Measurements from ENCODE around the gene SLC36A3.
"Not testable (repeated sequence)": the region's sequence is repeated elsewhere in the genome, so short reads cannot be mapped to it uniquely, and the experiment has no call there.

The SLC36A3 gene

DNA sequence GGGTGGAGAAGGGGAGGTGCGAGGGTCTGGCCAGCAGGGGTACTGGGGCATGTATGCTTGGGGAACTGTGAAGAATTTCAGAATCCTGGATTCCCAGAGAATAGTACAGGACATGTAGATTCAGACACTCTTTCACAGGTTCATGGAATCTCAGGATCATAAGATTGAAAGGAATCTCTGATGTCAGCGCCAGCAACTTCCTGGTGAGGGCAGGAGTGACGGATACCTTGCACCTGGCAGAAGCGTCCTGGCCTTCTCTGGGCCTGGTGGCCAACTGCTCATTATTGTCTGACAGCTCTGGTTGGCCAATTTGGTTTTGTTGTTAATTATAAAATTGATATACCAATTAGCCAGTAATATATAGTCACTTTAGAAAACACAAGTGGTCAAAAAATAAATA is 43.6 kb downstream of the SLC36A3 start:
- DNase-seq (ENCODE audit: low read depth in 2 of 2): no peak

DNA sequence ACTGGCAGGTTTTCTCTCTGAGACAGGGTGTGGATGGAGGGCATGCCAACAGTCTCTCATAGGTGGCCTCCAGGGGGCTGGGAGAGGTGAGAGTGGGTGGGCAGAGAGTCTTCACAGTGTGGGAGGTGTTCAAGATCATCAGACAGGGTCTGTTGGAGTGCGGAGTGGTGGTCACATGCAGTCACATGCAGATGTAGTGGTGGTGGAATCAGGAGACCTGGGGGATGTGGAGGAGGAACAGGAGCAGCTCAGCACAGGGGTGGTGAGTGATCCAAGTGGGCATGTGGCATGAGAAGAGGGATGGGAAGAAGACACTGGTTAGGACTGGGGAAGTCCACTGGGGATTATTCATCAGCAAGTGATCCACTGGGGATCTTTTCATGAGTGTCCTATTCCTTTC is 44.8 kb downstream of the SLC36A3 start:
- DNase-seq (ENCODE audit: low read depth in 2 of 2): no peak

DNA sequence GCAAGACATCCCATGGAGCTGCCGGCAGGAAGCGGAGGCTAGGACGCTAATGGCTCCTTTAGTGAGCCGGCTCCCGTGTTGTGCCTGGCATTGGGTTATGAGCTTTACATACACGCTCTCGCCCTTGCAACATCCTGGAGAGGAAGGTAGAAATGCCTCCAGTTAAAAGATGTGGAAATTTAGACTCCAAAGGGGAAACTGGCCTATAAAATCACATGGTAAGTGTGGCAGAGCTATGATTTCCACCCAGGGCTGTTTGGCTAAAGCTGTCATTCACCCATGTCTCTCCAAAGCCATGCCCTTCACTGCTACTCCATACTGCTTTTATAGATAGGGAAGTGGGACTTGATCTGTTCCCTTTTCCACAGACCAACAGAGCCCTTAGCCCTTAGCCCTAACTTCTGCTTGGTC is 45.4 kb downstream of the SLC36A3 start:
- no peak for DNase-seq (ENCODE audit: low read depth in 2 of 2)

DNA sequence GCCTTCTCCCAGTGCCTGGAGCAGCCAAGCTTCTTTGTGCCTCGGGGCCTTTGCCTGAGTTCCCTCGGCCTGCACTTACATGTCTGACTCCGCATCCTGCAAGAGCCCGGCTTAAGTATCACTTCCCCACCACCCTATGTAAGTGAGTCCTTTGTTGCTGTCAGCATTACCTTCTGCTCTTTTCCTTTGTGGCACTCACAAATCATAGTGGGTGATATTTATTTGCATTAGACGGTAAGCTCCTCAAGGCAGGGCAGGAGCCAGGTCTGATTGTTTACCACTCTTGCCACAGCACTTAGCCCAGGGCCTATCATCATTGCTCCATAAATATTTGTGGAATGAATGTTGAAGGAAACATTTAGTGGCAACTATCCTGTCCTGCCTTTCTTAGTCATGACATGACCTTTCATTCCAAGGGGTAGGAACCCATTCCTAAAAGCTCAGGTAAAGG is 45.8 kb downstream of the SLC36A3 start:
- DNase-seq (ENCODE audit: low read depth in 2 of 2): no peak

DNA sequence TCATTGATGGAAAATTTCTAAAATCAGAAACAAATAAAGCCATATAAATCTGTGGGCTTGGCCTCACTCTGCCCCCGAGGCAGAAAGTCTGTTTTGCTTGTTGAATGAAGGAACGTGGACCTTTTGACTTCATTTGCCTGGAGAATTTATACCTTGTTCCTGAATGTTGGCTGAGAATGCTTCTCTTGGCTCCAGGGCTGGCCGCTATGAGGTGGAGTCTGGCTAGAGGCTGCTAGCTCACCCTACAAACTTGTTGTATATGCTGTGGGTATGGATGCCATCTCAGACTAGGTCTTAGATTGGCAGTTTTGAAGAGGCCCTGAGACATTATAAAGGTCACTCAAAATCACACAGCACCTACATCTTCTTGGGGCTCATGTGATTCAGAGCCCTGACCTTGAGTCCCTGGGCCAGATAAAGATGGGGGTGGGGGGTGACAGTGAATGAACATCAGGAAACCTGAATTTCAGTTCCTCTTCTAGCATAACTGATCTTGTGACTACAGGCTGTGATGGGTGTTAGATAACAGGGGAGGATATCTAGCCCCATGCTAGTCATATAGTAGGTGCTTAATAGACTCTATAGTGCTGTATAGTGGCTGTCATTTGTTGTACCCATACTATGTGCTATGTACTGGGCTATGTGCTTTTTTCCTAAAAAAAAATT is 47.8 kb downstream of the SLC36A3 start:
- DNase-seq (ENCODE audit: low read depth in 2 of 2): no peak

DNA sequence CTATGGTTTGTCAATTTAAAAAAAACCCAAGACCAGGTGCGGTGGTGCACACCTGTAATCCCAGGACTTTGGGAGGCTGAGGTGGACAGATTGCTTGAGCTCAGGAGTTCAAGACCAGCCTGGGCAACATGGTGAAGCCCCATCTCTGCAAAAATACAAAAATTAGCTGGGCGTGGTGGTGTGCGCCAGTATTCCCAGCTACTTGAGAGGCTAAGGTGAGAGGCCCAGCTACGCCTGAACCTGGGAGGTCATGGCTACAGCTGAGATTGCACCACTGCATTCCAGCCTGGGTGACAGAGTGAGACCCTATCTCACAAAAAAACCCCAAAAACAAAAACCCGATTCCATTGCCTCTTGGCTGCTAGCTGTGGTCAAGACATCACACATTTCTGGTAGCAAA is 48.6 kb downstream of the SLC36A3 start:
- not testable (repeated sequence) for DNase-seq (ENCODE audit: low read depth in 2 of 2)

DNA sequence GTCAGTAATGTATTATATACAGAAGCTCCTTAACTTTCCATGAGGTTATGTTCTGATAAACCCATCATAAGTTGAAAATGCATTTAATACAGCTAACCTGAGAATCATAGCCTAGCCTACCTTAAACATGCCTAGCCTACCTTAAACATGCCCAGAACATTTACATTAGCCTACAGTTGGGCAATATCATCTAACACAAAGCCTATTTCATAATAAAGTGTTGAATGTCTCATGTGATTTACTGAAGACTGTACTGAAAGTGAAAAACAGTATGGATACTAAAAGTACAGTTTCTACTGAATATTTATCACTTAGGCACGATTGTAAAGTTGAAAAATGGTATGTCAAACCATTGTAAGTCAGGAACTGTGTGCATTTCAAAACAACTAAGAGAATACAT is 49.0 kb downstream of the SLC36A3 start:
- DNase-seq (ENCODE audit: low read depth in 2 of 2): no peak

DNA sequence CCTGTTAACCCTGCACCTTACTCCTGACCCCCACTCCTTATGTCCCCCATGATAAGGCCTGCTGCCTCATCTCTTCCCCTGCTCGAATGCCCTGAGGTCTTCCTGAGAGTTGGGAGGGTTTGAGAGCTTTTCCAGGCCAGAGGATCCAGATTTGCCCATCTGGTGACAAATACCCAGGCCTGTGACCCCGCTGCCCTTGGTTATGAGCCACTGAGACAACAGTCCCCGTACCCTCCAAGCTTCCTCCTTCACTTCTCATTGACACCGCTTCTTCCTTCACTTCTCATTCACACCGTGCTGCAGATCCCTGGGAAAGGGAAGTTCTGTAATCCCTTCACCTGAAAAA is 50.0 kb downstream of the SLC36A3 start:
- no peak for DNase-seq (ENCODE audit: low read depth in 2 of 2)

DNA sequence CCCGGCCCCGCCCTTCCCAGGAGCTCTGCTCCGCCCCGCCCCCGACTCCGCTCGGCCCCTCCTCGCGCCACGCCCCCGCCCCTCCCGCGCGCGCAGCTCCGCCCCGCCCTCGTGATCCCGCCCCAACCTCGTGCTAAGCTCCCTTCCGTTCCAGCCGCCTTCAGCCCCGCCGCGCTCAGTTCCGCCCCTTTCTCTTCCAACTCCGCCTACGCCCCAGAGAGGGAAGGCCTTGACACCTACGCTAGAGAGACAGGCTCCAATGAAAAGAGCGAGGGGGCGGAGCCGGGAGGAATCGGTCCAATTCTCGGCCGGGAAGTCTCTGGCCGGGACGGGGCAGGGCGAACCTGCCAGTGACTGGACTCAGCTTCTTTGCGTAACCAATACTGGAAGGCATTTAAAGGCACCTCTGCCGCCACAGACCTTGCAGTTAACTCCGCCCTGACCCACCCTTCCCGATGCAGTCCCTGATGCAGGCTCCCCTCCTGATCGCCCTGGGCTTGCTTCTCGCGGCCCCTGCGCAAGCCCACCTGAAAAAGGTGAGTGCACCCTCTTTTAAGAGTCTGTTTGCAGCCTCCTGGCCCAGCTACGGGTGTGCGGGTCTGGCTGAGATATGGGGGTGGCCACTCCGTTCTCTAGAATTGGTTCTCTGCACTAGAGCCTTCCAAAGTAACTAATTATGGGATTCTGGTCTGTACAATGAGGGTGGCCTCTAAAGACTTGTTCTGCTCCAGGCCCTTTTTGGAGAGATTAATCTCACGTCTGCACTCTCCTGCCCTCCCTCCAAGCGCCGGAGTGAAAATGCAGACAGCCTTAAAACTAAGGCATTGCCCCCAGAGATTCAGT is 50.6 kb downstream of the SLC36A3 start, which contains the start of gene GM2A:
GM2A (plus strand) TSS at position 424 of the 843 bp plus-strand sequence; CDS start at position 456, 32 bp downstream.
- DNase-seq (ENCODE audit: low read depth in 2 of 2): peak; percentile 98

DNA sequence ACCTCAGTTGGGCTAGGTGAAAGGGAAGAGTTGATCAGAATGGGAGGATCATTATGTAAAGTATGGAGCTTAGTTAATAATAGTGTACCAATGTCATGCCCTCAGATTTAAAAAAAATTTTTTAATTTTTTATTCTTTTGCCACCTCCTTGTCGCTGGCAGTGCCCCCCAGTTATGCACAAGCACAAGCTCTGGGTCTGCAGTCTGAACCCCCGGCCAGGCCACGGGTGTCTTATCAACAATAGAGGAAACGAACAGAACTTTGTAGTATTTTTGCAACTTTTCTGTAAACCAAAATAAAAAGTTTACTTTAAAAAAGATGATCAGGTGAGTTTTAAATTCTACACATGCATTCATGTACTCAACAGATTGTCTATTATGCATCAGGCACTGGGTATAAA is 51.9 kb downstream of the SLC36A3 start:
- DNase-seq (ENCODE audit: low read depth in 2 of 2): no peak

DNA sequence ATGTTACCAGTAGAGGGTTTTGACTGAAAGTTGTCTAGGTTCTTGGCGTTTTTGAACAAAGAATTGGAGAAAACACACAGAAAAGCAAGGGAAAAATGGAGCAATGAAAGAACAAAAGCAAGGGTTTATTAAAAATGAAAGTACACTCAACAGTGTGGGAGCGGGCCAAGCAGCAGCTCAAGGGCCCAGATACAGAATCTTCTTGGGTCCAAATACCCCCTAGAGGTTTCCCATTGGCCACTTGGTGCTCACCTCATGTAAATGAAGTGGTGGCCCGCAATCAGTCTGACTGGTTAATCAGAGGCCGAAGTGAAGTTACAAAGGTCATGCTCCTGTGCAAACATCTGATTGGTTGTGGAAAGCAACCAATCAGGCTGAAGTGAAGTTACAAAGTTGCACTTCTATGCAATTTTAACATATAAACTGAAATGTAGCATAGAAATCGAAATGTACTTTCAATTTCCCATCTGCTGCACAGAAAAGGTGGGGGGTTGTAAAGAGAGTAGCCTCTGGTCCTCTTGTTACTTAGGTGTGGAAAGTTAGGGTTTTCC is 52.5 kb downstream of the SLC36A3 start:
- DNase-seq (ENCODE audit: low read depth in 2 of 2): no peak

DNA sequence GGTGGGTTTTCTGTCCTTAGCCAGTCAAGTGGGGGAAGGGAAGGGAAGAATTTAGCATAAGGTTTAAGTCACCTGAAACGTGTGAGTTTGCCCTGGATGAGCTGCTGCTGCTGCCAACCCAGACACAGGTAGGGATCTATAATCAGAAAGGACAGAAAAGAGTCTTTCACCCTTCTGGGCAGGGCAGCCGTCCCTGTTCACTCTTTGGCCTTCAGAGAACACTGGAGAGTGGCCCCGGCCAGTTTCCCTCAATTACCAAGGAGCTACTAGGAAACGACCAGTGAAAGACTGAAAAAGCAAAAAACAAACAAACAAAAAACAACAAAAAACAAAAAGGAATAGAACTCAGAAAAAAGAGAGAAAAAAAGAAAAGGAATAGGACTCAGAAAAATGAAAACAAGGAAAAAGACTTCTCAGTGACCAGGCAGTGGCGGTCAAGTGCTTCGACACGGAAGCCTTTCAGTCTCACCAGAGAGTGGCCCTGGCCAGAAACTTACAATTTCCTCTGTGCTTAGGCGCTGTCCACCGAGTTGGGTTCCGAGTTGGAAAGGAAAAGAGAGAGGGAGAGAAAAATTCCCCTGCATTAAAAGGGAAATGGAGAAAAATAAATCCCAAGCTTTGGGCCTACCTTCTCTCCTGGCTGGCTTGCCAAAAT is 53.1 kb downstream of the SLC36A3 start:
- no peak for DNase-seq (ENCODE audit: low read depth in 2 of 2)

DNA sequence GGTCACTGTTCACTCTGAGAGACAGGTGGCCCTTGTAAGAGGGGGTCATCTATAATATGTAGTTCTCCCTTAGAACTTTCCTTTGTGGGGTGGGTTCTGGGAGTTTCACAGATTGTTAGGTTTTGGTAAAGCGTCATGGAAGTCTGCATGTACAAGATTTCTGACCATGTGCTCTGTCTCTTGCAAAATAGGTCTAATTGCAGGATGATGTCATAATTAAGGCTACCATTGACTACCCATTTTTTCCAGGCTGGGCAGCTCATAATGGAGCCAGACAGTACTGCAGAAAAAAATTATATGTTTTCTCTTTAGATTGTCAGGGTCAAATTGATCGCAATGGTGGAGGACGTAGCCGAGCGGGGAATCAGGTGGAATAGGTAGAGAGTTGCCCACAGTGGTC is 54.3 kb downstream of the SLC36A3 start:
- no peak for DNase-seq (ENCODE audit: low read depth in 2 of 2)

DNA sequence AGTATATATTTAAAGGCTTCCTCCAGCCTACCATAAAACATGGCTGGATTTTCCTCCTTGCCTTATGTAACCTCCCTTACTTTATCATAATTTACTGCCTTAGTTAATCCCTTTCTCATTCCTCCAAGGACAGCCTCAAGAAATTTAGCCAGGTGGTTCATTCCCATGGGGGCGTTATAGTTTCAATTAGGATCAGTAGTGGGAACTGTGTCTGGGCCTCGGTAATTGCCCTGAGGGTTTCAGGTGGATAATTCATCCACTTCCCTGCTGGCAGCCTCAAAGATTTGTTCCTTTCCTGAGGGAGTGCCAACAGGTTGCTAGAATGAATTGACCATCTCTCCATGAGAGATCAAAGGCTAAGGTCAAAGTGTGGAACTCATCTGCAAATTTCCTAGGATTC is 54.9 kb downstream of the SLC36A3 start:
- DNase-seq (ENCODE audit: low read depth in 2 of 2): no peak

DNA sequence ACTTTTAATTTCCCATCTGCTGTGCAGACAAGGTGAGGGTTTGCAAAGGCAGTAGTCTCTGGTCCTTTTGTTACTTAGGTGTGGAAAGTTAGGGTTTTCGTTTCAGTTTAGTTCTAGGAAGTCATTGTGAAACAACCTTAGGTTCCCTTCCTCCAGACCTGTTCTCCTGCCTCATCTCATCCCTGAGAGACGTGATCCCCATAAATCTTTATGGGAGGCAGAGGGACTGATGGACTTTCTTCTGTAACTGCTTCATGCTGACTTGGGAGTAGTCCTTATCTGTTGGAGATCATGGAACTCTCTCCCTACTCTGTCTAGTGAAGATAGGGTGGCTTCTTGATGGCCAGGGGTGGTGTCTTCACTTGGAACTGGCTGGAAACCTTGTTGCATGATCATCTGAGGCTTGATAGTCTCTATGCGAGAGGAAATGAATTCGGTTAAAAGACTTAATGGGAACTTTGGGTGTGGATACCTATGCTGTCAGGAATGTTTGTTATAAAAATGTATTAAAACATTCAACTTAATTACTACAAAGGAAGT is 57.8 kb downstream of the SLC36A3 start:
- no peak for DNase-seq (ENCODE audit: low read depth in 2 of 2)

DNA sequence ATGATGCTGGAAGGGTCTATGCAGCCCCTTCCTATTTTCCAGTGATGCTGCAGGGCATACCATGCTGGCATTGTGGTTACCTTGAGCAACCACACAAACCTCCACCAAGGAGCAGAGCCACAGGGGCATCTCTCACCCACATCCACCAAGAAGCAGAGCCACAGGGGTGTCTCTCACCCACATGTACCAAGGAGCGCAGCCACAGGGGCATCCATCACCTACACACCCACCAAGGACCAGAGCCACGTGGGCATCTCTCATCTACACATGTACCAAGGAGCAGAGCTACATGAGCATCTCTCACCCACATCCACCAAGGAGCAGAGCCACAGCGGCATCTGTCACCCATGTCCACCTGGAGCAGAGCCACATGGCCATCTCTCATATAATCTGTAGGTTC is 59.4 kb downstream of the SLC36A3 start:
- DNase-seq (ENCODE audit: low read depth in 2 of 2): no peak

DNA sequence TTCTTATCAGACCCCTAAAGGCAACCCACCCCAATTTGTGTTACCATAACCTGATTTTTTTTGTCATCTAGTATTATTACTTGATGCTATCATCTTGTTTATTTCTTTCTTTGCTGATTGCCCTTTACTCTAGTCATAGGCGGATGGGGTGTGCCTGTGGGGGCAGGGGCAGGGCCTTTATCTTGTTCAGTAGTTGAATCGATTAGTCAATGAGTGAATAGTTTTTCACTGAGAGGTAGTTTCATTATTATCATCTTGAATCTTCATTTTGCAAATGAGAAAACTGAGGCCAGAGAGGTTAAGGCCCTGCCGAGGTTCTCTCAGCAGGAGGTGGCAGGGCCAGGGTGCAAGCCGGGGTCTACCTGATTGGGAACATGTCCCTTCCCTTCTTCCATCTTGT is 60.0 kb downstream of the SLC36A3 start:
- no peak for DNase-seq (ENCODE audit: low read depth in 2 of 2)

DNA sequence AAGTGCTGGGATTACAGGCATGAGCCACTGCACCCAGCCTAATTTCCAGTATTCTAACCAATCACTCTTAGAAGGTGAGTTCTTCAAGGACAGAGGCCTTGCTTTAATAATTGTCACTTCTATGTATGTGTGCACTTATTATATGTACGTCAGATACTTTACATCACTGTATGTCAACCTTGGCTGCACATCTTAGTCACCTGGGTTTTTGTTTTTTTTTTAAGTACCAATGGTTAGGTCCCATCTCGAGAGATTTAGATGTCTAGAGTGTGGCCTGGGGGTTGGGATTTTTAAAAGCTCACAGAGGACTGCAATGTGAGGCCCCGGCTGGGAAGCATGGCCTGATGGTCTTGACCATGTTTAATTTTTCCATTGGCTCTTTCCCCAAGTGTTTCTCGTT is 60.4 kb downstream of the SLC36A3 start:
- no peak for DNase-seq (ENCODE audit: low read depth in 2 of 2)

DNA sequence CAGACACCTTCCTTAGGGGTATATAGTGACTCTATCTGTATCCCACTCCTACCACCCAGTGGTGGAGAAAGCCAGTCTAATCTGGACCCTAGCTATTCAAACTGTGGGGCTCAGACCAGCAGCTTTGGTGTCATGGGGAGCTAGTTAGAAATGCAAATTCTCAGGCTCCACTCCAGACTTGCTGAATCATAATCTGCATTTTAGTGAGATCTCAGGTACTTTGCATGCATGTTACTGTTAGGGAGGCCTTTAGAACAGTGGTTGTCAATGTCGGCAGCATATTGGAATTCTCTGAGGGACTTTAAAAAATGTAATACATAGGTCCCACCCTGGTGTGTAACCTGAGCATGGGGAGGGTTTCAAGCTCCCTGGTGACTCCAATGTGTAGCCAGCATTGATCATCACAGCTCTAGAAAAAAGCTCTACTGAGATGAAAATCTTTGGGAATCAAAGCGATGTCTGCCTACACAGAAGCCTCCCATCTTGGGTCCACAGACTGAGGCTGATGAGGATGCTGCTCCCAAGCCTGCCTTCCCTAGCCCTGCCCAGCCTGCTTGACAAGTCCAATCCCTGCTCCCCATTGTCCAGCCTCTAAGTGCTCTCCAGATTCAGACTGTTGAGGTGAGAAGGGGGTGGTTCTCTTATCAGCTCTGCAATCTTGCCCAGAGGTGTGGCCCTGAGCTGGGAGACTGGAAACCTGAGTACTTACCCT is 62.5 kb downstream of the SLC36A3 start:
- DNase-seq (ENCODE audit: low read depth in 2 of 2): no peak

DNA sequence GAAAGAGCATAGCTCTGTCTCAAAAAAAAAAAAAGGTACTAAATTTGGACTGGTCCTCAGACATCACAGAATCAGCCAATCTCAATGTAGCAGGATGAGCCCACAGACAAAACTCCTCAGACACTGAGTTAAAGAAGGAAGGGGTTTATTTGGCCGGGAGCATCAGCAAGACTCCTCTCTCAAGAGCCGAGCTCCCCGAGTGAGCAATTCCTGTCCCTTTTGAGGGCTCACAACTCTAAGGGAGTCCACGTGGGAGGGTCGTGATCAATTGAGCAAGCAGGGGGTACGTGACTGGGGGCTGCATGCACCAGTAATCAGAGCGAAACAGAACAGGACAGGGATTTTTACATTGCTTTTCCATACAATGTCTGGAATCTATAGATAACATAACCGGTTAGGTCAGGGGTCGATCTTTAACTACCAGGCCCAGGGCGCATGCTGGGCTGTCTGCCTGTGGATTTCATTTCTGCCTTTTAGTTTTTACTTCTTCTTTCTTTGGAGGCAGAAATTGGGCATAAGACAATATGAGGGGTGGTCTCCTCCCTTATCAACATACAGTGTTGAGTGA is 63.2 kb downstream of the SLC36A3 start:
- not testable (repeated sequence) for DNase-seq (ENCODE audit: low read depth in 2 of 2)

DNA sequence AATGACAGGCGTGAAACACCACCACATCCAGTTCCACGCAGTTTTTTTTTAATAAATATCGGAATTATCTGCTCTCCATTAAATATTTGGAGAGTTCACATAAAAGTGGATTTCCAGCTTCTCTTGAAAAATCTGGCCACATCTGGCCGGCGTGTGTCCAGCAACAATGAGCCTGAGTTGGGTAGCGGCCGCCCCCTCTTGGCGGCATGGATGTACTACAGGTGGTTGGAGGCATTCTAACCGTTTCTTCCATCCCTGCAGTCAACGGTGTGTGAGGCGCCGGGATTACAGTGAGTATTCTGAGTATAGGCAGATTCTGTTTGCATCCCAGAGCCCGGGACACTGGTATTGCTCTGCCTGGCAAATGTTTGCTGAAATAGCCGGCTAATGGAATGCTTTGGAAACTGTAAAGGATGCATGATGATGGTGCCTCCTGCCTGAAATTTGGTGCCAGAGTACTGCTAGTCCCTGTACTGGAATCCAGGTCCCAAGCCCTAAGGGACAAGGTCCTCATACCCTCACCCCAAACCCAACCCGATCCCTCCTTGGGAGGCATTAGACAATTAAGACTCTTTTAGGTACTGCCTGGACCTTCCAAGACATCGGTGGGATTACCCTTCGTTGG is 64.2 kb downstream of the SLC36A3 start:
- peak; percentile 43 to 44 for DNase-seq (ENCODE audit: low read depth in 2 of 2)
